ENCODE data around the gene MRPS22. TPM values are rescaled to one million over a fixed set of nuclear protein-coding genes. Genes with fewer than 3 reads are reported as not detected.

Gene MRPS22
- total RNA-seq, 1 experiment from 2014 or later, result 95.3 TPM

DNA sequence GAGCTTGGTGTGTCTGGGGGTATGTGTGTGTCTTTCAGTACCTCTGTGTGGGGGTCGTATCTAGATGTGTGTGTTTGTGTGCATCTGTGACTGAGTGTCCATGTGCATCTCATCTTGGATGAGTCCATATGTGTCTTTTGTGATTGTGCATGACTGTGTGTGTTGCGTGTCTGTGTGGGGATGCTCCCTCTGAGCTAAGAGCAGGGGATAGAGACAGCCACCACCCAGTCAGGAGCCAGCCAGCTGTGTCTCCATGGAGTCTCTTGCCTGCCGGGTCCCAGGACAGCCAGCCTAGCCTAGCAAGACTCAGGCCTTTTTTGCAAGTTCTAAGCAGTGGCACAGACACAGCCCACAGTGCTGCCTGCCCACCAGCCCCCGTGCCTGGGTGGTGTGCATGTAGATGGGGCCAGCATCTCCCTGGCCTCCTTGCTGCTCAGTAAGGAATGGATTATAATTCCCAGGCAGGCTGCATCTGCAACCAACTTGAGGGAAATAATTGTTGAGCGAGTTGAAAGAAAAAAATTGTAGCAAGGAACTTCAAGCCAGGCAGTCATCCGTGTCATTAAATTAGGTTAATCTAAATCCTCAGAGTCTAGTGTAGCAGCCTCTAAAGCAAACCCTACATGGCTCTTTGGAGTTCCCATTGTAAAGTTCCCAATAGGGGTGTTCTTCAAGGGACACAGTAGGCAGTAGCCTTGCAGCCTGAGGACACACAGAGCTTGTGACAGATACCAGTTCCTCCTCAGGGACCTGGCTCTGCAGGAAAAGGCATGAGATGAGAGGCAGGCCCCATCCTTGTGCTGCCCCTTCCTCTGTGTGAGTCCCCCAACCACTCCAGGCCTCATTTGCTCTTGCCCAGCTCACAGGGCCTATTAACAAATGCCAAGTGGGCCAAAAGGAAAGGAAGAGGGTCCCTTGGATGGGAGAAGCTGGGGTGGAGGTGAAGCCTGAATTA is 35.9 kb upstream of the MRPS22 start:
- peaks cover under 1% of the 10 kb centered on the region; the same call in 1 of the 2 replicates for H3K4me1 ChIP-seq
- H3K27ac ChIP-seq, result no peak overlapping the region

DNA sequence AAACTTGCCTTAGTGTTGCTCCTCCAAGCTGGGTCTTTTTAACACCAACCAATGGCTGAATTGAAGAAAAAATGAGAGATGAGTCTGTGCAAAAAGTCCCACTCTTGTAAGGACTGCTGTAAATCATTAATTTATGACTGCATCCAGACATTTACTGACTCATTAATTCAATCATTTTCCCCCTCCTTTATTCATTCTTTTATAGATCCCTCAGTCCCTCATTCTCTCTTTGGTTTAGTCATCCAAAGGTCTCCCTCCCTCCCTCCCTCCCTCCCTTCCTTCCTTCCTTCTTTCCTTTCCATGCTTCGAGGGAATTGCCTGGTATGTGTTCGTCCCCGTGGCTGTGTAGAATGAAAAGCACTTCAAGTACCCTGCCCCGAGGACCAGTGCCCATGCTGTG is 35.3 kb upstream of the MRPS22 start:
- H3K4me1 ChIP-seq, result no peaks in the 10 kb centered on the region
- no peaks in the 10 kb centered on the region for H3K36me3 ChIP-seq
- DNase-seq, result no peak
- H3K9me3 ChIP-seq (replicated peaks), result no peaks in the 10 kb centered on the region
- no peak overlapping the region for H3K4me3 ChIP-seq
- no peaks in the 10 kb centered on the region for H3K27me3 ChIP-seq
- no peak overlapping the region for H3K27ac ChIP-seq

More for the DNA sequence above, 35.9 kb upstream of the MRPS22 start:
- H3K4me3 ChIP-seq, result no peak overlapping the region
- no peaks in the 10 kb centered on the region for H3K36me3 ChIP-seq
- H3K9me3 ChIP-seq (replicated peaks), result no peaks in the 10 kb centered on the region
- H3K27me3 ChIP-seq, result no peaks in the 10 kb centered on the region
- no peak for DNase-seq

DNA sequence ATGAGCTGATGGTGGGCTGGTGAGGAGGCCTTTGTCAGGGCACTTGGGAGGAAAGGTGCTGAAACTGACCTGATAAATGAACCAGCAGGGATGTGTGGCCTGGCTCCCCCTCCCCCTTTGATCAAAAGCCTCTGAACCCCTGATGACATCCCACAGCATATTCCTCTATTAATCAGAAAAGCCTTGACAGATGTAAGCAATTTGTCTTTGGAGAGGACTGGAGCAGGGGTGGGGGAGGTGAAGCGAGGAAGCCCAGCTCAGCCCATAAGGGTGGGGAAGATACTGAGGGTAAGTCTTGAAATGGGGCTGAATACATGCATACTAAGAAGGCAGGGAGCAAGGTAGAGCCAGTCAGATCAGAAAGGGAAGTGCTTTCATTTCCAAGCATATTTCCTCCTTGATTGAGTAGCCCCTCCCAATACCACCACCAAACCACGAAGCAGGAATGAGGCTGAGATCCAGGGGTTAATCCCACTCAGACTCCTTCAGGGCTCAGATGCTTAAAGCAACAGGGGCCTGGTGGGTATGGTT is 34.7 kb upstream of the MRPS22 start:
- no peak overlapping the region for H3K27ac ChIP-seq
- no peaks in the 10 kb centered on the region for H3K9me3 ChIP-seq (replicated peaks)
- no peaks in the 10 kb centered on the region for H3K36me3 ChIP-seq
- H3K4me1 ChIP-seq, result no peaks in the 10 kb centered on the region
- DNase-seq, result no peak
- H3K4me3 ChIP-seq, result no peak overlapping the region
- H3K27me3 ChIP-seq, result no peaks in the 10 kb centered on the region

DNA sequence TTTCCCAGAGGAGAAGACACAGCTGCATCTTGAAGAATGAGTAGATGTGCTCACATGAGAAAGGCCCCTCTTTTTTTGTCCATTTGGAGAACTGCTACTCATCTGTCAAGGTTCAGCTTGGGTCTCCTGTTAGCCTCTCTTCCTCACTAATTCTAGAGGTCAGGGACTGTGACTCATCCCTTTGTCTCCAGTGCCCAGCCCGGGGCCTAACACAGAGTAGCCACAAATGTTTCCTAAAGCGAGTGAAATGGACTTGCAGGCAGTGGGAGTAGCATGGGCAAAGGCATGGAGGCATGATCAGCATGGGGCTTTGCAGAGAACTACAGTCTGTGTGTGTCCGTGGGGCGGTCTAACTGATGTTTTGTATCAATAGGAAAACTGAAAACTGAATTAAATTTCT is 33.9 kb upstream of the MRPS22 start:
- Histone ChIP-seq H3K36me3 (no peaks in the 10 kb centered on the region), H3K27me3 (no peaks in the 10 kb centered on the region), H3K4me3 (no peak overlapping the region), H3K4me1 (no peaks in the 10 kb centered on the region), H3K9me3 (replicated peaks) (no peaks in the 10 kb centered on the region), H3K27ac (no peak overlapping the region)
- DNase-seq, result no peak

DNA sequence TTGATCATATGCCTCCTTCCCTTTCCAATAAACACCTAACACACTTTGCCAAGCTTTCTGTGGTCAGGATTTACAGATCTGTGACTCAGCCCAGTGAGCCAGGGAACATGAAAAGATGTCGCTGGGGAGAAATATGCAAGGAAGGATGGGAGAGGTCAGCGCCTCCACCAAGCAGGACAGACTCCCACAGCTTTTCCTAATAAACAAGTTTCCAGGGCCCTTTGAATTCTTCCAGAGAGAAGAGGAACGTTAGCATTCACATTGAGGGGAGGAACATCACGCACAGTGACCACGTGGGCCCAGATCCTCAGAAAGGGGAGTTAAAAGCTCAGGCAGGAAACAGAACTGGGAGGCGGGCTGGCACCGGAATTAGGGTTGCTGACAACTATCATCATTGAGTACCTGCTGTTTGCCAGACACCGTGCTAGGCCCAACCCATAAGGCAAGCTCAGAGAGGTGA is 33.3 kb upstream of the MRPS22 start:
- DNase-seq, result no peak
- Histone ChIP-seq H3K36me3 (no peaks in the 10 kb centered on the region), H3K27ac (no peak overlapping the region), H3K4me3 (no peak overlapping the region), H3K9me3 (replicated peaks) (no peaks in the 10 kb centered on the region), H3K4me1 (no peaks in the 10 kb centered on the region), H3K27me3 (no peaks in the 10 kb centered on the region)

DNA sequence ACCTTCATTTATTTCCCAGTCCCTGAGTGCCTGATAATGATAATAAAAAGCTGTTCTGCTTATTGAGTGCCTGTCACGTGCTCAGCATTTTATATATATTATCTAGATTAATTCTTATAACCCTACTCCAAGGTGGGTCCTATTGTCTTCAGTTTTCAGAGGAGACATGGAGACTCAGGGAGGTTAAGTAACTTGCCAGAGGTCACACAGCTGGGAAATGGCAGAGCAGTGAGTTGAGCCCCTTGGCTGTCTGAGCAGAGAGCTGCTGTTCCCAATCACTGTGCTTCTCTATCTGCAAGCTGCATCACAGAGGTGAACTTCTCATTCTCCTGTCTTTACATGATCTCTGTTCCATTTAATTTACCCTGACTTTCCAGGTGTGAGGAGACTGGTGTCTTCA is 32.3 kb upstream of the MRPS22 start:
- DNase-seq, result no peak
- Histone ChIP-seq H3K27me3 (no peaks in the 10 kb centered on the region), H3K4me3 (no peak overlapping the region), H3K4me1 (no peaks in the 10 kb centered on the region), H3K36me3 (no peaks in the 10 kb centered on the region), H3K27ac (no peak overlapping the region), H3K9me3 (replicated peaks) (no peaks in the 10 kb centered on the region)

DNA sequence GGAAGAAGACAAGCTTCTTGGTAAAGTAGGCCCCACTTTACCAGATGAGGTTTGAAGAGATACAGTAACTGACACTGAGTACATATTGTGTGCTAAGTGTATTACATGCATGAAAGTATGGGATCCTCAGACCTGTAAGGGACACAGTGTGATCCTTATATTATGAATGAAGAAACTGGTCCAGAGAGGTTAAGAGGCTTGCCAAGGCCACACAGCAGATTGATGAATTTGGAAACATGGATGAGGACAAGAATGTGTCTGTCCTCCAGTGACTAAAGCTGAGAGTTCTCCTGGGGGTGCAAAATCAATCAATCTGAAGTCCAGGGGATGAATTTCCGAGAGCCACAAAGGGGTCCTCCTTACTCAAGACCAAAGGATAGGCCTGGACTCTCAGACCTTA is 31.4 kb upstream of the MRPS22 start:
- Histone ChIP-seq H3K4me3 (no peak overlapping the region), H3K9me3 (replicated peaks) (no peaks in the 10 kb centered on the region), H3K36me3 (no peaks in the 10 kb centered on the region), H3K27ac (no peak overlapping the region), H3K27me3 (no peaks in the 10 kb centered on the region), H3K4me1 (no peaks in the 10 kb centered on the region)
- DNase-seq, result no peak

DNA sequence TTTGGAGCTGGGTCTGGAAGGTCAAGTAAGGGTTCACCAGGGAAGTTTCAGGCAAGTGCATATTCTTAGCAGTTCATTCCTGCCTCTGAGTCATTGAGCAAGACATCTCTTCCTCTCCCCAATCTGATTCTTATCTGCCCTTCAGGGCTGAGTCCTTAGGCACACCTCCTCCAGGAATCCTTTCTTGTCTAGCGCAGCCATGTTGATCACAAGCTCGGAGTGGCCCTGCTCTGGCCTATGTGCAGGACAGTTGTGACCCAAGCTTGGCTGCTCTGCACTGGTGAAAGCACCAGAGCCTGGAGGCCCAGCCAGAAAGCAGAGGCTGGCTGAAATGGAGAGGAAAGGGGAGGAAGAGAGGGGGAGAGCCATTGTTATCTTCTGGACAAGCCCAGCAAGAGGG is 30.9 kb upstream of the MRPS22 start:
- Histone ChIP-seq H3K4me3 (no peak overlapping the region), H3K27me3 (no peaks in the 10 kb centered on the region), H3K9me3 (replicated peaks) (no peaks in the 10 kb centered on the region), H3K27ac (no peak overlapping the region), H3K36me3 (no peaks in the 10 kb centered on the region), H3K4me1 (no peaks in the 10 kb centered on the region)
- no peak for DNase-seq

DNA sequence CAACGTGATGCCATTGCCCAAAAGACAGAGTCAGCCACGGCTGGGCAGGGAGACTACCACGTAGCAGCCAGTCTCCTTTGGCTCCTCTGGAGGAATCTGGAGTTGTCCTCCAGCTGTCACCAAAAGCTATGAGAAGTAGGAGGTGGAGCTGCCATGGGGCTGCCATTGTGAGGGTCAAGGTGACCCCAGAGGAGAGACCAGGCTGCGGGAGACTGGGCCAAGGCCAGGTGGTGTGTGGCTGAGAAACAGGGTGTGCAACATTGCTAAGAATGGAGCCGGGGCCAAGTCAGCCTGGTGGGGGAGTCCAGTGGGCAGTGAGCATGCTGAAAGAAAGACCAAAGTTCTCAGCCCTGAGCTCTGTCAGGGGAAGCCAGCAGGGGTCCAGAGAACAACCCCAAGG is 29.9 kb upstream of the MRPS22 start:
- H3K27me3 ChIP-seq, result no peaks in the 10 kb centered on the region
- no peaks in the 10 kb centered on the region for H3K36me3 ChIP-seq
- H3K4me3 ChIP-seq, result no peak overlapping the region
- H3K4me1 ChIP-seq, result no peaks in the 10 kb centered on the region
- no peak for DNase-seq
- no peaks in the 10 kb centered on the region for H3K9me3 ChIP-seq (replicated peaks)
- H3K27ac ChIP-seq, result no peak overlapping the region

DNA sequence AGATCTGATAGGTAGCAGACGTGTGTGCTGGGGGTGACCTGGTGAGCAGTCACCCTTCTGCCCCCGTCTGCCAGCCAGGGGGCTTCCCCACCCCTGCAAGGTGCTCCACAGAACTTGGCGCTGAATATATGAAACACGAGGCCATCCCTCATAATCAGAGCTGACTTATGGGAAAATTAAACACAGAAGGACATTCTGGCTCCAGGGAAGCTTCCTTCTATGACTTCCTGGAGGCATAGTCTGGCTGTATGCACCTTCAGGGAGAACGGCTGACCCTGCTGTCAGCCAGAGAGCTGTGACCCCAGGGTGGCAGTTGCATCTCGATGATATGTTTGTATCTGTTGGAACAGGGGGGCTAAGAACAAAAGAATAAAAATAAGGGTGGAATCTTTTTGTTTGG is 26.6 kb upstream of the MRPS22 start:
- no peaks in the 10 kb centered on the region for H3K36me3 ChIP-seq
- H3K27ac ChIP-seq, result no peak overlapping the region
- no peaks in the 10 kb centered on the region; the same call in 1 of the 2 replicates for H3K27me3 ChIP-seq
- no peaks in the 10 kb centered on the region for H3K4me1 ChIP-seq
- no peak overlapping the region for H3K4me3 ChIP-seq
- H3K9me3 ChIP-seq (replicated peaks), result no peaks in the 10 kb centered on the region
- no peak for DNase-seq

DNA sequence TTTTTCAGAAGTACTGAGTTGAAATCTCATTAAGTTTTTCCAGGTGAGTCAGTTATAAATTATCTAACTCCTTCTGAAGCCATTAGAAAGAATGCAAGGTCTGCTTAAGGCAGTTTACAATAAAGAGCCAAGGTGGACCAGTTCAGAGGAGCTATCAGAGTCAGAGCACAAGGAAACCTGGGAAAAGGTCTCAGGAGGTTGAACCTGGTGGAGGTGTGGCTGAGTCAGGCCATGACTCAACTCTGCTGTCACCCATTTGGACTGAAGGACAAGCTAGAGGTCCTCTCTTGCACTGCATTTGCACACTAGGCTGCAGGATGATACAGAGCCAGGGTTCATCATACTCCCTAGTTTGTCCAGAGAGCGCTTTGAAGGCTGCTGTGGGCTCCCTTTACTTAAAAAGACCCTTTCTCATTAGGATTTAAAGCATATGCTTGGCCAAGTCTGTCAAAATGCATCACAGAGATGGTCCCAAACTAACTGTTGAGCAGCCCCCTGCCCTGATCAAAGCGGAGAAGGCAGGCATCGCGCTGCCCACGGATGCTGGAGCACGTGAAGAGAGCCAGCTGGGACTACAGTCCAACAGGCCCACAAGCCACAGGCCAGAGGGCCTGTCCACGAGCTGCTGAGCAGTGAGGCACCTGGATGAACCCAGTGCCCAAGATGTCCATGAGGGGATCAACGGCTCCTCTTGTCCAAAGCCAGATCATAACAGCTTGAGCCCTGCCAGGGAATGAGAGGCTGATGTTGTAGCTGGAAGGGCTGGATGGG is 26.0 kb upstream of the MRPS22 start:
- no peak overlapping the region for H3K4me3 ChIP-seq

DNA sequence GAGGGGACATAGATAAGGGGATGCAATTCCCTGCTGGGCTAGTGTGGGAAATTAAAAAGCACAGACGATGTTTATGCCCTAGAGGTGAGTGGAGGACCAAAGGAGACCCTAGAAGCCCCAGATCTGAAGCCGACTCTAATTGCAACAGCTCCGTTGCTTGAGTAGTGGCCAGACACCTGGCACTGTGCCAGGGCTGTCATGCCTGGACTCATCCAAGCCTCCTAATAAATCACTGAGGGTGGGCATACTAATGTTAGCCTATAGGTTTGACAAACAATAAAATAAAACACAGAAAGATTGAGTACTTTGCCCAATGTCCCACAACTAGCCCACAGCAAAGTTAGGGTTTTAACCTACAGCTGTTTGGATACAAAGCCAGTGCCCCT is 25.4 kb upstream of the MRPS22 start:
- Histone ChIP-seq H3K27me3 (no peaks in the 10 kb centered on the region; the same call in 1 of the 2 replicates), H3K36me3 (no peaks in the 10 kb centered on the region), H3K4me1 (no peaks in the 10 kb centered on the region), H3K4me3 (no peak overlapping the region), H3K9me3 (replicated peaks) (no peaks in the 10 kb centered on the region), H3K27ac (no peak overlapping the region)
- peak in 1 of 2 experiments; percentile 32 for DNase-seq

More for the DNA sequence above, 26.0 kb upstream of the MRPS22 start:
- Histone ChIP-seq H3K4me1 (no peaks in the 10 kb centered on the region), H3K36me3 (no peaks in the 10 kb centered on the region), H3K9me3 (replicated peaks) (no peaks in the 10 kb centered on the region), H3K27ac (no peak overlapping the region), H3K27me3 (no peaks in the 10 kb centered on the region; the same call in 1 of the 2 replicates)
- no peak for DNase-seq

DNA sequence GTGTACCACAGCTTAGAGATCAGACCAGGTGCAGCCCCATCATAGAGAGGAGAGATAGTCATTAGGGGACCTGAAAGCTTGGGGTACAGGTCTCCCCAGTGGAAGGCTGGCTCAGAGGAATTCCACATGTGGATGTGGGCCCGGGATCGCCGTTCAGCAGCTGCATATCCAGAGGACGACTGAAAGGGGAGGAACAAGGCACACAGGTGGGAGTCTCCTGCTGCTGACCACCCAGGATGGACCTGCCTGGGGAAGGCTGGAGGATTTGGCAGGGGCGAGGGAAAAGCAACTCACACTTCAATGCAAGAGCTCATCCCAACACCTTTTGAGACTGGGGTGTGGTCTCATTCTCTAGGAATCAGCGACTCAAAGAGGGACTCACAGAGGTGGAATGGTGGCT is 25.0 kb upstream of the MRPS22 start:
- Histone ChIP-seq H3K27me3 (no peaks in the 10 kb centered on the region; the same call in 1 of the 2 replicates), H3K9me3 (replicated peaks) (no peaks in the 10 kb centered on the region), H3K36me3 (no peaks in the 10 kb centered on the region), H3K27ac (no peak overlapping the region), H3K4me1 (no peaks in the 10 kb centered on the region), H3K4me3 (no peak overlapping the region)
- no peak for DNase-seq

DNA sequence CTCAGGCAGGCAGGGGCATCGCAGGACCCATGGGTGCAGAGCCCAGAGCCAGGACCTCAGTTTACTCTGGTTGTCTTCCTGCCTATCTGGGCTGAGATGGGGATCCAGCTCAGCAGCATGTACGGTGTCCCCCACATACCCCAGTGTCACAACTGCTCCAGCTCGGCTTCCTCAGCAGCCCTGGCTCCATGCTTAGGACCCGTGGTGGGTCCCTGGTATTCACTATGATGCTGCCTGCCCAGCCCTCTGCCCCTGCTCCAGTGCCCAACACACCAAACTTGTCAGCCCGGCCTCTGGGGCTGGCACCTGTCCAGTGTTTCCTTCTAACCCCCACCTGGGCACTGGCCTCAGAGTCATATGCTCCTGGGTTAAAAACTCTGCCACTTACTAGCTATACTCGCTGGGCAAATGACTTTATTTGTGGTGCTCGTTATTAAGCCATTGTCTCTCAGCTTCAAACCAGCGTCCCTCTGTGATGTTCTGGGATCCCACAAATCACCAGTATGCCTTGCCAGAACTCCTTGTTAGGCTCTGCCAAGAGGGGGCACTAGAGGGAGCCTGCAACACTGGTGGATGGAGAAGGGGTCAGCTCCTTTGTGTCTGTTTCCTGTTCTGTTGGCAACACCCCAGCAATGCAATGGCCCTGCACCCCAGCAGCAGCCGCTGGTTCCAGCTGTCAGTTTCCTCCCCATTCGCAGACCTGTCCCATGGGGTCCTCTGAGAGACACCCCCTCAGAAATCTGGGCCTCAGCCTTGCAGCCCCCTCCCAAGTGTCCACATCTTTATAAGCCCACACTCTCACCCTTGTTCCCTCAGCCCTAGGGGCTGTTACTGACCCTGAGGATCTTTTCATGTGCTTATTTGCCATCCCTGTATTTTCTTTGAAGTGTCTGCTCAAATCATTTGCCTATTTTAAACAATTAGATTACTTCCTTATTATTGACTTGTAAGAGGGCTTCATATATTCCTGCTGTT is 24.1 kb upstream of the MRPS22 start:
- peak; percentile 26 to 50 for DNase-seq
- no peaks in the 10 kb centered on the region for H3K9me3 ChIP-seq (replicated peaks)
- H3K27ac ChIP-seq, result no peak overlapping the region
- H3K27me3 ChIP-seq, result no peaks in the 10 kb centered on the region; the same call in 1 of the 2 replicates
- no peaks in the 10 kb centered on the region for H3K4me1 ChIP-seq
- no peaks in the 10 kb centered on the region for H3K36me3 ChIP-seq
- H3K4me3 ChIP-seq, result no peak overlapping the region
